RWPE2 (cell line): ENCODE data around the gene HUNK.
"Not testable (repeated sequence)": the region's sequence is repeated elsewhere in the genome, so short reads cannot be mapped to it uniquely, and the experiment has no call there.

Experiments used
- ATAC-seq: fragments of 200-7000 bp; cut with Tn5 transposase; 3 replicates; pipeline ENCODE4 v1.9.1; 2021; ENCODE audit warnings: low read depth
- DNase-seq: peaks from one replicate; pipeline ENCODE4 v3.0.0-alpha.2; 2020; ENCODE audit warnings: low spot score
- H3K27ac ChIP-seq: fragments of 450-650 bp; 2 replicates; pipeline ENCODE4 v1.5.1; 2017; ENCODE audit warnings: mild to moderate bottlenecking; ENCODE audit not compliant: poor library complexity, severe bottlenecking
- H3K27me3 ChIP-seq: fragments of 250-450 bp; sonication (Bioruptor Pico); 2 replicates; pipeline ENCODE4 v1.5.1; 2021; ENCODE audit warnings: mild to moderate bottlenecking, moderate library complexity; ENCODE audit not compliant: insufficient read depth, poor library complexity, severe bottlenecking
- H3K36me3 ChIP-seq: fragments of 250-450 bp; sonication (Bioruptor Pico); 2 replicates; pipeline ENCODE4 v1.5.1; 2020; ENCODE audit warnings: low read depth, mild to moderate bottlenecking, moderate library complexity
- H3K4me1 ChIP-seq: fragments of 250-450 bp; sonication (Bioruptor Pico); 2 replicates; pipeline ENCODE4 v1.5.1; 2021; ENCODE audit warnings: mild to moderate bottlenecking, moderate library complexity; ENCODE audit not compliant: insufficient read depth, poor library complexity, severe bottlenecking
- H3K4me3 ChIP-seq: fragments of 250-450 bp; sonication (Bioruptor Pico); 2 replicates; pipeline ENCODE4 v1.5.1; 2021; ENCODE audit warnings: mild to moderate bottlenecking, moderate library complexity; ENCODE audit not compliant: severe bottlenecking
- H3K9me3 ChIP-seq: fragments of 250-450 bp; sonication (Bioruptor Pico); 2 replicates; pipeline ENCODE4 v1.5.1; 2021; ENCODE audit warnings: mild to moderate bottlenecking, moderate library complexity; ENCODE audit not compliant: severe bottlenecking
- CTCF ChIP-seq: fragments of 450-650 bp; IDR thresholded peaks from one replicate; pipeline ENCODE4 v1.5.1; 2017; ENCODE audit warnings: mild to moderate bottlenecking, moderate library complexity; ENCODE audit not compliant: poor library complexity, severe bottlenecking

Gene HUNK

GRCh38 chr21:31866077-31866511 lies 6.7 kb upstream of the HUNK start:
- peak; percentile 76 for TF ChIP-seq CTCF
- peak; percentile 94 for ATAC-seq
- Histone ChIP-seq H3K4me3 (no peak overlapping the region), H3K9me3 (no peaks in the 10 kb centered on the region), H3K27me3 (peaks cover 19% of the 10 kb centered on the region), H3K36me3 (no peaks in the 10 kb centered on the region), H3K4me1 (no peaks in the 10 kb centered on the region), H3K27ac (no peak overlapping the region)
- DNase-seq, result peak; percentile 84

GRCh38 chr21:31869750-31870149 lies 3.1 kb upstream of the HUNK start:
- TF ChIP-seq CTCF, result no peak
- Histone ChIP-seq H3K27me3 (peaks cover 49% of the 10 kb centered on the region), H3K36me3 (no peaks in the 10 kb centered on the region), H3K27ac (no peak overlapping the region), H3K4me3 (no peak overlapping the region), H3K4me1 (no peaks in the 10 kb centered on the region), H3K9me3 (no peaks in the 10 kb centered on the region)
- no peak for ATAC-seq
- no peak for DNase-seq

GRCh38 chr21:31870472-31871193 lies 2.2 kb upstream of the HUNK start:
- ATAC-seq (no peak), DNase-seq (no peak)
- H3K4me3 ChIP-seq, result no peak overlapping the region
- no peak for TF ChIP-seq CTCF
- H3K27ac ChIP-seq, result no peak overlapping the region
- peaks cover 58% of the 10 kb centered on the region for H3K27me3 ChIP-seq
- H3K4me1 ChIP-seq, result no peaks in the 10 kb centered on the region
- H3K36me3 ChIP-seq, result no peaks in the 10 kb centered on the region
- no peaks in the 10 kb centered on the region for H3K9me3 ChIP-seq

- not testable (repeated sequence) for H3K4me3 ChIP-seq, H3K36me3 ChIP-seq, ATAC-seq, DNase-seq, H3K9me3 ChIP-seq, H3K4me1 ChIP-seq, H3K27ac ChIP-seq
- peaks cover 65% of the 10 kb centered on the region for H3K27me3 ChIP-seq
These were observed 1.4 kb upstream of the HUNK start for GRCh38 chr21:31871371-31871770.

- Histone ChIP-seq H3K36me3 (no peaks in the 10 kb centered on the region), H3K4me1 (no peaks in the 10 kb centered on the region), H3K9me3 (no peaks in the 10 kb centered on the region), H3K4me3 (no peak overlapping the region), H3K27me3 (peaks cover 72% of the 10 kb centered on the region), H3K27ac (no peak overlapping the region)
- no peak for TF ChIP-seq CTCF
- ATAC-seq (no peak), DNase-seq (no peak)
These were observed 758 bp upstream of the HUNK start for GRCh38 chr21:31872072-31872451.
